Measurements from ENCODE around the gene GRK4. TPM values are rescaled to one million over a fixed set of nuclear protein-coding genes. Genes with fewer than 3 reads are reported as not detected.

The GRK4 gene
- total RNA-seq, 1 donor from 2014 or later = 9.0 TPM

DNA sequence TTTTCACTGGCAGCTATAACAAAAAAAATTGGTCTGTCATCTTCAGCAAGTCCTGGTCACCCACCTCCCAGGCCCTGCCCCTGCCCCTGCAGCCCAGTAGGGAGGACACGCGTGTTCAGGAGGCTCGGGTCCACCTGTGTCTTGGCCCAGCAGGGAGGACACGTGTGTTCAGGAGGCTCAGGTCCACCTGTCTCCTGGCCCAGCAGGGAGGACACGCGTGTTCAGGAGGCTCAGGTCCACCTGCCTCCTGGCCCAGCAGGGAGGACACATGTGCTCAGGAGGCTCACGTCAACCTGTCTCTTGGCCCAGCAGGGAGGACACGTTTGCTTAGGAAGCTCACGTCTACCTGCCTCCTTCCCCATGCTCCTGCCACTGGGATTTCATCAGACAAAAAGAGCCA lies 66.1 kb downstream of the GRK4 start:
- H3K36me3 ChIP-seq = peaks cover 6% of the 10 kb centered on the region
- no peak overlapping the region for H3K27ac ChIP-seq (replicated peaks)
- no peaks in the 10 kb centered on the region for H3K27me3 ChIP-seq (ENCODE audit: low read depth)
- no peak overlapping the region for H3K4me3 ChIP-seq
- intact Hi-C loops (cut with micrococcal nuclease) = no loop called here
- TF ChIP-seq, protein P1, sequence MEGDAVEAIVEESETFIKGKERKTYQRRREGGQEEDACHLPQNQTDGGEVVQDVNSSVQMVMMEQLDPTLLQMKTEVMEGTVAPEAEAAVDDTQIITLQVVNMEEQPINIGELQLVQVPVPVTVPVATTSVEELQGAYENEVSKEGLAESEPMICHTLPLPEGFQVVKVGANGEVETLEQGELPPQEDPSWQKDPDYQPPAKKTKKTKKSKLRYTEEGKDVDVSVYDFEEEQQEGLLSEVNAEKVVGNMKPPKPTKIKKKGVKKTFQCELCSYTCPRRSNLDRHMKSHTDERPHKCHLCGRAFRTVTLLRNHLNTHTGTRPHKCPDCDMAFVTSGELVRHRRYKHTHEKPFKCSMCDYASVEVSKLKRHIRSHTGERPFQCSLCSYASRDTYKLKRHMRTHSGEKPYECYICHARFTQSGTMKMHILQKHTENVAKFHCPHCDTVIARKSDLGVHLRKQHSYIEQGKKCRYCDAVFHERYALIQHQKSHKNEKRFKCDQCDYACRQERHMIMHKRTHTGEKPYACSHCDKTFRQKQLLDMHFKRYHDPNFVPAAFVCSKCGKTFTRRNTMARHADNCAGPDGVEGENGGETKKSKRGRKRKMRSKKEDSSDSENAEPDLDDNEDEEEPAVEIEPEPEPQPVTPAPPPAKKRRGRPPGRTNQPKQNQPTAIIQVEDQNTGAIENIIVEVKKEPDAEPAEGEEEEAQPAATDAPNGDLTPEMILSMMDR (IDR thresholded peaks at IDR 0.05; ENCODE audit: borderline replicate concordance) = no peak
- DNase-seq = no peak
- no peaks in the 10 kb centered on the region for H3K4me1 ChIP-seq
- H3K9me3 ChIP-seq (replicated peaks) = no peaks in the 10 kb centered on the region

DNA sequence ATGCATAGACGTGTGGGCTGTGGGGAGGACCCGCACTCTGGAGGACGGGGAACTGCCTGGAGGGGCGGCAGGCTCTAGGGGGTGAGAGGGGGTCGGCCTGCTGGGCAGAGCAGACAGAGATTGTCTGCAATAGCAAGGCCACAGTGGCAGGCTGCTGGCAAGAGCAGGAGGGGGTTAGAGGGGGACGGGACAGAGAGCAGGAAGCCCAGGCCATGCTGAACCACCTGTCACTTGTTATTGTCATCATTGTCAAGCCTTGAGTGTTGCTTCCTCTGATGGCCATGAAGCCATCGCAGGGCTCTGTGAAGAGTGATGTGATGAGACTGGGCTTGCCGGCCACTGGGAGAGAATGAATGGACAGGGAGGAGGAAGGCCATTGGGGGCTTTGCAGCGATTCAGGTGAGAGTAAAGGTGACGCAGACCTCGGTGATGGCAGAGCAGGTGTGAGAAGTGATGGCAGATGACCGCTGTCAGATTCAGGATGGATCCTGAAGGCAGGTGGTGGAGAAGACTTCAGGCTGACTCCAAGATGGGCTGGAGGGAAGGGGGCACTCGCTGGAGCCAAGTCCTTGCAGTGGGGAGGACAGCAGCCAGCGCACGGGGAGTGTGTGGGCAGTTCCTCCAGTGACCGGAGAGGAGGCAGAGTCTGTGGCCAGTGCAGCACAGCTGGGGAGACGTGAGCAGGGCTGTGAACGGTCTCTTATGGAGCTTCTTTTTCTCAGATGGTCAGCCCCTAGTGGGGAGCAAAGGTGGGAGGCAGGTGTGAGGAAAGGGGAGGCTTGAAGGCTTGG lies 67.4 kb downstream of the GRK4 start:
- no peaks in the 10 kb centered on the region for H3K27me3 ChIP-seq (ENCODE audit: low read depth)
- no peak overlapping the region for H3K27ac ChIP-seq (replicated peaks)
- H3K4me1 ChIP-seq = no peaks in the 10 kb centered on the region
- H3K4me3 ChIP-seq = no peak overlapping the region
- TF ChIP-seq, protein P1 (IDR thresholded peaks at IDR 0.05; ENCODE audit: borderline replicate concordance) = no peak
- peaks cover 6% of the 10 kb centered on the region for H3K36me3 ChIP-seq
- H3K9me3 ChIP-seq (replicated peaks) = no peaks in the 10 kb centered on the region
- intact Hi-C loops (cut with micrococcal nuclease) = no loop called here
- no peak for DNase-seq

DNA sequence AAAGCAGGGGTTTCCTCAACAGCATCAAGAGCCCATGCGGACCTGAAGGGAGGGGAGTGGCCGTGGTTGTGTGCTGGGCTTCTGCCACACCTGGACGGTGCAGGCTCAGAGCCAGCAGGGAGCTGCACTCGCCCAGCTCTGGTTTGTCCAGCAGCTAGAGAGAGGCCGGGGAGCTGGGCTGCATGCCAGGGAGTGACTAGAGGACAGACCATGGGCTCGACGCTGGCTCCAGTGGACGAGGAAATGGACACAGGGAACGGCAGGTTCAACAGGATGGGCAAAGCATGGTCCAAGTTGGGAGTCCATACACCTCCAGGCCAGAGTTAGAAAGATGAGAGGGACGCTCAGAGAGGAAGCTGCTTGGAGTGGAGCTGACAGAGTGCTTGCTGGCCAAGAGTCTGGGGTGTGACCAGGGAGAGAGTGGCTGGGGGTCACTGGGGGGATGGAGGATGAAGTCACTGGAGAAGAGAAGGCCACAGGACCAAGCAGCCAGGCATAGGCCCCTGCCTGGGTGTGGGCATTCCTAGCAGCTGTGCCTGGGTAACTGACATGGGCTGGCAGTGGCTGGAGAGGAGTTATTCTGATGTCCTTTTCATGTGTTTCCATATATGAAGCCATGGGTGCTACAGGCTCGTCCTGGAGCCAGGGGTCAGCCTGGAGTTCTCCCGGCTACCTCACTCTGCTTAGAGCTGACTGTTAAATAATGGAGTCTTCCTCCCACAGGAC lies 68.1 kb downstream of the GRK4 start:
- Histone ChIP-seq H3K4me1 (no peaks in the 10 kb centered on the region), H3K36me3 (peaks cover 6% of the 10 kb centered on the region), H3K27me3 (ENCODE audit: low read depth) (no peaks in the 10 kb centered on the region), H3K4me3 (no peak overlapping the region), H3K27ac (replicated peaks) (no peak overlapping the region), H3K9me3 (replicated peaks) (no peaks in the 10 kb centered on the region)
- DNase-seq = no peak
- intact Hi-C loops (cut with micrococcal nuclease) = no loop called here
- TF ChIP-seq, protein P1 (IDR thresholded peaks at IDR 0.05; ENCODE audit: borderline replicate concordance) = no peak

DNA sequence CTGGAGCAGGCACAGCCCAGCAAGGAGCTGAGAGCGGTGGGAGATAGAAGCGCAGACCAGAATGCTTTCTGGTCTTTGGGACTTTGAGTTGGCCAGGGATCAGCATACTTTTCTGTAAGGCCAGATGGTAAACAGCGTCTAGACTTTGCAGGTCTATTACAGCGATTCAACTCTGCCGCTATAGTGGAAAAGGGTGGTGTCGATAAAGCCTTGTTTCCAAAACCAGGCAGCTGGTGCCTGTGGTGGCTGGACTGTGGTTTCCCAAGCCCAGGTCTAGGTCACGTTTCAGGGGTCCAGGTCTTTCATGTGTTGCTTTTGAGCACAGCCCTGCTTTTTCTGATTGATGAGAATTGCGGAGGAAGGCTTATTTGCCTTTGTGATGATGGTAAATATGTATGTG lies 70.9 kb downstream of the GRK4 start:
- Histone ChIP-seq H3K36me3 (no peaks in the 10 kb centered on the region), H3K27me3 (ENCODE audit: low read depth) (no peaks in the 10 kb centered on the region), H3K4me1 (peaks cover 18% of the 10 kb centered on the region), H3K4me3 (no peak overlapping the region), H3K27ac (replicated peaks) (no peak overlapping the region), H3K9me3 (replicated peaks) (no peaks in the 10 kb centered on the region)
- no peak for DNase-seq
- intact Hi-C loops (cut with micrococcal nuclease) = no loop called here
- TF ChIP-seq, protein P1 (IDR thresholded peaks at IDR 0.05; ENCODE audit: borderline replicate concordance) = no peak

DNA sequence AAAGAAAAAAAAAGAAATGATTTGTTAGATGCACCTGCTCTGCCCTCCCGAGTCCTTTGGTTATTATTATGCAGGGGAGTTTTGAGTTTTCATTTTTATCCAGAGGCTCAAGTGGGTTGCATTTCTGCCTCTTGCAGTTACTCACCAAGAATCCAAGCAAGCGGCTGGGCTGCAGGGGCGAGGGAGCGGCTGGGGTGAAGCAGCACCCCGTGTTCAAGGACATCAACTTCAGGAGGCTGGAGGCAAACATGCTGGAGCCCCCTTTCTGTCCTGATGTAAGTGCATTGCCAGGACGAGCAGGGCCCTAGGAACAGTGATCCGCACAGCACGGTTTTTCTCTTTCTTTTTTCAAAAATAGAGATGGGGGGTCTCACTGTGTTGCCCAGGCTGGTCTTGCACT lies 71.9 kb downstream of the GRK4 start:
- TF ChIP-seq, protein P1 (IDR thresholded peaks at IDR 0.05; ENCODE audit: borderline replicate concordance) = no peak
- no peaks in the 10 kb centered on the region for H3K36me3 ChIP-seq
- no peak for DNase-seq
- H3K4me3 ChIP-seq = no peak overlapping the region
- H3K27ac ChIP-seq (replicated peaks) = no peak overlapping the region
- intact Hi-C loops (cut with micrococcal nuclease) = no loop called here
- peaks cover 18% of the 10 kb centered on the region for H3K4me1 ChIP-seq
- H3K9me3 ChIP-seq (replicated peaks) = no peaks in the 10 kb centered on the region
- no peaks in the 10 kb centered on the region for H3K27me3 ChIP-seq (ENCODE audit: low read depth)
